Measurements from ENCODE around the gene USP34. TPM values are rescaled to one million over a fixed set of nuclear protein-coding genes. Genes with fewer than 3 reads are reported as not detected.

The USP34 gene
- total RNA-seq, 4 donors from 2014 or later = 49.5 to 129 (median 84.9) TPM

DNA sequence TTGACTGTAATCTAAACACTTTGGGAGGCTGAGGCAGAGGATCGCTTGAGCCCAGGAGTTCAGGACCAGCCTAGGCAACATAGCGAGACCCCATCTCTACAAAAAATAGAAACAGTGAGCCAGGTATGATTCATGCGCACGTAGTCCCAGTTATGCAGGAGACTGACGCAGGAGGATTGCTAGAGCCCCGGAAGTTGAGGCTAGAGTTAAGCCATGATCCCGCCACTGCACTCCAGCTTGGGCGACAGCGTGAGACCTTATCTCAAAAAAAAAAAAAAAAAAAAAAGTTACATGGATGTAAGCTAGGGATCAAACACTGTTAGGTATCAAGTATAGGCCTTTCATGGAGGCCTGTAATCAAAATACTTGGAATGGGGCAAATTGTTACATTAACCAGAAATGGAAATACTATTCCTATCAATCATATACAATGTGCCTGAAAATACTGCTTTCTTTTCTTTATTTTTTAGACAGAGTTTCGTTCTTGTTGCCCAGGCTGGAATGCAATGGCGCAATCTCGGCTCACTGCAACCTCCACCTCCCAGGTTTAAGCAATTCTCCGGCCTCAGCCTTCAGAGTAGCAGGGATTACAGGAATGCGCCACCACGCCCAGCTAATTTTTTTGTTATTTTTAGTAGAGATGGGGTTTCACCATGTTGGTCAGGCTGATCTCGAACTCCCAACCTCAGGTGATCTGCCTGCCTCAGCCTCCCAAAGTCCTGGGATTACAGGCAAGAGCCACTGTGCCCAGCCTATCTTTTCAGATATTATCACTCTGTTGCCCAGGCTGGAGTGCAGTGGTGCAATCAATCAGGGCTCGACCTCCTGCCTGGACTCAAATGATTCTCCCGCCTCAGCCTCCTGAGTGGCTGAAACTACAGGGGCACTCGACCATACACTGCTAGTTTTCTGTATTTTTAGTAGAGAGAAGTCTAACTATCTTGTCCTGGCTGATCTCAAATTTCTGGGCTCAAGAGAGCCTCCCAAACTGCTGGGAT, 40.1 kb upstream of the USP34 start:
- no peak for DNase-seq
- no peaks in the 10 kb centered on the region for H3K27me3 ChIP-seq
- H3K4me1 ChIP-seq = no peaks in the 10 kb centered on the region
- H3K36me3 ChIP-seq = peaks cover 9 to 87% (median 11%) of the 10 kb centered on the region in 3 donors
- no peaks in the 10 kb centered on the region for H3K9me3 ChIP-seq
- intact Hi-C loops (cut with DNase I) = no loop called here
- WGBS, 2 donors = 90 to 92% methylated on average over 18 to 19 of the region's 19 CpGs
- H3K4me3 ChIP-seq = no peak overlapping the region
- H3K27ac ChIP-seq = no peak overlapping the region
- TF ChIP-seq POLR2A (IDR thresholded peaks at IDR 0.05) (no peak), CTCF (IDR thresholded peaks at IDR 0.05) (no peak)

GRCh38 chr2:61504949-61505348, 34.1 kb upstream of the USP34 start:
- TF ChIP-seq CTCF (IDR thresholded peaks at IDR 0.05) = no peak
- TF ChIP-seq POLR2A (IDR thresholded peaks at IDR 0.05) = no peak
- intact Hi-C loops (cut with DNase I) = no loop called here
- DNase-seq = no peak
- Histone ChIP-seq H3K27ac (no peak overlapping the region), H3K27me3 (no peaks in the 10 kb centered on the region), H3K9me3 (no peaks in the 10 kb centered on the region), H3K4me3 (no peak overlapping the region), H3K4me1 (no peaks in the 10 kb centered on the region), H3K36me3 (peaks cover 2 to 89% (median 9%) of the 10 kb centered on the region in 3 donors)
- 95 to 100% methylated on average over 2 of the region's 2 CpGs for WGBS, 2 donors

- intact Hi-C loops (cut with DNase I) = no loop called here
- no peak overlapping the region for H3K4me3 ChIP-seq
- 97 to 98% methylated on average over 2 of the region's 2 CpGs for WGBS, 2 donors
- DNase-seq = no peak
- no peaks in the 10 kb centered on the region for H3K4me1 ChIP-seq
- H3K27ac ChIP-seq = no peak overlapping the region
- H3K27me3 ChIP-seq = no peaks in the 10 kb centered on the region
- TF ChIP-seq CTCF (IDR thresholded peaks at IDR 0.05) (no peak), POLR2A (IDR thresholded peaks at IDR 0.05) (no peak)
- peaks cover 0 to 100% (median 31%) of the 10 kb centered on the region in 3 donors for H3K36me3 ChIP-seq
- no peaks in the 10 kb centered on the region for H3K9me3 ChIP-seq
These were observed 28.2 kb upstream of the USP34 start for GRCh38 chr2:61499060-61499459.

- intact Hi-C loops (cut with DNase I) = no loop called here
- H3K27ac ChIP-seq = no peak overlapping the region
- no peak overlapping the region for H3K4me3 ChIP-seq
- H3K27me3 ChIP-seq = no peaks in the 10 kb centered on the region
- no peaks in the 10 kb centered on the region for H3K9me3 ChIP-seq
- TF ChIP-seq CTCF (IDR thresholded peaks at IDR 0.05) (no peak), POLR2A (IDR thresholded peaks at IDR 0.05) (no peak)
- H3K36me3 ChIP-seq = peaks cover 0 to 100% (median 61%) of the 10 kb centered on the region in 3 donors
- 49 to 79% methylated on average over 2 of the region's 2 CpGs for WGBS, 2 donors
- DNase-seq = no peak
- no peaks in the 10 kb centered on the region for H3K4me1 ChIP-seq
These were observed 22.6 kb upstream of the USP34 start for GRCh38 chr2:61493523-61493942.

DNA sequence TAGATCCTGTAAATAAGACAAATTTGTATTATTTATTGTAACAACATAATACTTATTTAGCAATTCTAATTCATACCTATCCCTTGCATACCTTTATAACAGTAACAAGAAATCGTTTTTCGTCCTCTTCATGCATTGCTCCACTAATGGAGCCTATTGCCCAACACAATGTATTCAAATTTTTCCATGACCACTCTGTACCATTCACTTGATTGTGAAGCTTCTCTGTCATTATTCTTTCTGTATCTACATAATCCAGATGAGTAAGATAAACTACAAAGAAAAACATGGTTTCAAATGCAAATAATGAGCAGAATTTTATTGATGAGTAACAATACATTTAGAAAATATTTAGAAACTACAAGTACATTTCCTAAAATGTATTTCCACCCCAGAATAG, 21.6 kb upstream of the USP34 start:
- Histone ChIP-seq H3K27me3 (no peaks in the 10 kb centered on the region), H3K36me3 (peaks cover 0 to 100% (median 59%) of the 10 kb centered on the region in 3 donors), H3K27ac (no peak overlapping the region), H3K4me1 (no peaks in the 10 kb centered on the region), H3K9me3 (no peaks in the 10 kb centered on the region), H3K4me3 (no peak overlapping the region)
- TF ChIP-seq CTCF (IDR thresholded peaks at IDR 0.05) (no peak), POLR2A (IDR thresholded peaks at IDR 0.05) (no peak)
- WGBS, 2 donors = 93 to 100% methylated on average over 2 of the region's 2 CpGs
- intact Hi-C loops (cut with DNase I) = no loop called here
- no peak for DNase-seq

Data from esophagus squamous epithelium (tissue), 5 donors.